Measurements from ENCODE around the gene DLG2. TPM values are rescaled to one million over a fixed set of nuclear protein-coding genes. Genes with fewer than 3 reads are reported as not detected.

Gene DLG2
- total RNA-seq, 2 donors from 2014 or later = 3.8 to 16.4 TPM

DNA sequence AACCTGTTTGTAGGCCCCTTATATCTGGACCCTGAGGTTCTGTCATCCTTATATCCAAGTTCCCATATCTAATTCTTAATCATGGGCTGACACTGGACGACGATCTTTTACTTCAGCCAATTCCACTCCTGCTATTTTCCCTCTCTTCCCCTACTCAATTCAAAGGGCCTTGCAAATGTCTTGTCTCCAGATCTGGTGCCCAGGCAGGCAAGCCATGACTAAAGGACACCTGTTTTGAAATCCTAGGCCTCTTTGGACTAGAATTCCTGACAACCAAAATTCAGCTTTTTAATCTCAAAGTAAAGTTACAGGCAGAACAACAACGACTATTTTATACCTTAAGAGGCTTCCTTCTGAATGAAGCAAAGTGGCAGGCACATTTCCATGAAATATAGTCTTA is 963.4 kb downstream of the DLG2 start:
- Histone ChIP-seq H3K36me3 (no peaks in the 10 kb centered on the region), H3K27ac (no peak overlapping the region), H3K9me3 (no peaks in the 10 kb centered on the region), H3K4me1 (ENCODE audit: control insufficient read depth in 1 of 2, low read depth in 2 of 2) (no peaks in the 10 kb centered on the region), H3K4me3 (no peak overlapping the region), H3K27me3 (replicated peaks; ENCODE audit: insufficient read depth) (no peaks in the 10 kb centered on the region)
- DNase-seq (ENCODE audit: low spot score) = no peak
- no peak for ATAC-seq (ENCODE audit: insufficient number of reproducible peaks, low FRiP score, low read depth)
- TF ChIP-seq, protein P1, sequence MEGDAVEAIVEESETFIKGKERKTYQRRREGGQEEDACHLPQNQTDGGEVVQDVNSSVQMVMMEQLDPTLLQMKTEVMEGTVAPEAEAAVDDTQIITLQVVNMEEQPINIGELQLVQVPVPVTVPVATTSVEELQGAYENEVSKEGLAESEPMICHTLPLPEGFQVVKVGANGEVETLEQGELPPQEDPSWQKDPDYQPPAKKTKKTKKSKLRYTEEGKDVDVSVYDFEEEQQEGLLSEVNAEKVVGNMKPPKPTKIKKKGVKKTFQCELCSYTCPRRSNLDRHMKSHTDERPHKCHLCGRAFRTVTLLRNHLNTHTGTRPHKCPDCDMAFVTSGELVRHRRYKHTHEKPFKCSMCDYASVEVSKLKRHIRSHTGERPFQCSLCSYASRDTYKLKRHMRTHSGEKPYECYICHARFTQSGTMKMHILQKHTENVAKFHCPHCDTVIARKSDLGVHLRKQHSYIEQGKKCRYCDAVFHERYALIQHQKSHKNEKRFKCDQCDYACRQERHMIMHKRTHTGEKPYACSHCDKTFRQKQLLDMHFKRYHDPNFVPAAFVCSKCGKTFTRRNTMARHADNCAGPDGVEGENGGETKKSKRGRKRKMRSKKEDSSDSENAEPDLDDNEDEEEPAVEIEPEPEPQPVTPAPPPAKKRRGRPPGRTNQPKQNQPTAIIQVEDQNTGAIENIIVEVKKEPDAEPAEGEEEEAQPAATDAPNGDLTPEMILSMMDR (IDR thresholded peaks at IDR 0.05) = no peak

DNA sequence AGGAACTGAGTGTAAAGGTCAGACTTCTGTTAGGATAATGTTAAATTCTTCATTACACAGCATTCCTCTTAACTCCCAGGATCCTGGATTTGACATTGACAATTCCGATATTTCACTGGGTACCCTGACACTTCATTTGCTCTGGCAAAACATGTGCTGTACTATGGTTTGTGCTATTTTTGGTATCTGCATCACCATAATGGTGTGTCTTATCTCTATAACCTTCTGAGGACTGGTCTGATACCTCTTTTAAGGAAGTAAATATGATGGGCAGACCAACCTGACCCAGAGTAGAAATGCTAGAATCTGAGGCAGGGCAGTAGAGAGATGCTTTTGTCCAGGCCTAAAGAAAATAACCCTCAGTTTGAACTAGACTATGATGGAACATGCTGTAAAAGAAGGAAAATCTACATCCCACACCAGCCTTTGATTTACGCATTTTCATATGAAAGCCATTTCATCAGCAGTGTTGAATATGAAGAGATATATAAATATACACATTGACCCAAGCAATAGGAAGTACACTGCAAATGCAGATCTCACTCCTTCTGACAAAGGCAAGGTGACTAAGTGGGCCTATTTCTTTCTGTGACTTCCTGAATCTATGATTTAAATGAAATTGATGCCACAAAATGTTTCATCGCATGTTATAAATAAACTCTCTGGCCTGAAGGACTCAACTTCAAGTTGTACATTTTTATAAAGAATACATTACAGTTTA is 966.7 kb downstream of the DLG2 start:
- no peaks in the 10 kb centered on the region for H3K9me3 ChIP-seq
- TF ChIP-seq, protein P1 (IDR thresholded peaks at IDR 0.05) = no peak
- H3K36me3 ChIP-seq = no peaks in the 10 kb centered on the region
- H3K4me3 ChIP-seq = no peak overlapping the region
- H3K4me1 ChIP-seq (ENCODE audit: control insufficient read depth in 1 of 2, low read depth in 2 of 2) = no peaks in the 10 kb centered on the region
- H3K27me3 ChIP-seq (replicated peaks; ENCODE audit: insufficient read depth) = no peaks in the 10 kb centered on the region
- DNase-seq (ENCODE audit: low spot score) (no peak), ATAC-seq (ENCODE audit: insufficient number of reproducible peaks, low FRiP score, low read depth) (no peak)
- H3K27ac ChIP-seq = no peak overlapping the region

DNA sequence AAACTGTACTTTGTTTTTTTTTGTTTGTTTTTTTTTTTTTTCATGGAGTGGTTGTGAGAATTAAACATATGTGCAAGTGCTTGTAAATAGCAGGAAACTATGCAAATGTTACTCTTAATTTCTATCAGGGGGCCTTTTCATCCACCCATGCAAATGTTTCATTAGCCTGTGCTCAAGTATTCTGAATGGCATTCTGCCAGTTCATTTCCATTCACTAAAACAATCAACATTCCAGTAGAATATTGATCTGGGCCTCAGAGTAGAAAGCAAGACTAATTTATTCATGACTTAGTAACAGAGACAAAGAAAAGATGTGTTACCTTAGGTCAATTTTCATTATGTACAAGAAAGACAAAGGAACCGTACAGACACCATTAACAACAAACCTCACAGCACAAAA is 971.4 kb downstream of the DLG2 start:
- no peaks in the 10 kb centered on the region for H3K4me1 ChIP-seq (ENCODE audit: control insufficient read depth in 1 of 2, low read depth in 2 of 2)
- TF ChIP-seq, protein P1 (IDR thresholded peaks at IDR 0.05) = no peak
- H3K4me3 ChIP-seq = no peak overlapping the region
- no peaks in the 10 kb centered on the region for H3K27me3 ChIP-seq (replicated peaks; ENCODE audit: insufficient read depth)
- no peaks in the 10 kb centered on the region for H3K9me3 ChIP-seq
- ATAC-seq (ENCODE audit: insufficient number of reproducible peaks, low FRiP score, low read depth) = no peak
- H3K27ac ChIP-seq = no peak overlapping the region
- no peak for DNase-seq (ENCODE audit: low spot score)
- no peaks in the 10 kb centered on the region for H3K36me3 ChIP-seq

DNA sequence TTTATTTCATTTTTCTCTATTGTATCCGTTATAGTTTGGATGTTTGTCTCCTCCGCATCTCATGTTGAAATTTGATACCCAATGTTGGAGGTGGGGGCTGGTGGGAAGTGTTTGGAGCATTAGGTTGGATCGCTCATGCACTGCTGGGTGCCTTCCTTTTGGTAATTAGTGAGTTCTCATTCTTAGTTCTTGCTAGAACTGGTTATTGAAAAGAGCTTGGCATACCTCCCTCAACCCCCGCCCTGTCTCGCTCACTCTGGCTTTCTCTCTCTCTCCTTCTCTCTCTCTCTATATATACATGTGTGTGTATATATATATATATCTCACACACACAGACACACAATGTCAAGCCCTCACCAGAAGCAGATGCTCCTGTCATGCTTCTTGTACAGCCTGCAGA is 978.7 kb downstream of the DLG2 start:
- DNase-seq (ENCODE audit: low spot score) (no peak), ATAC-seq (ENCODE audit: insufficient number of reproducible peaks, low FRiP score, low read depth) (no peak)
- no peaks in the 10 kb centered on the region for H3K4me1 ChIP-seq (ENCODE audit: control insufficient read depth in 1 of 2, low read depth in 2 of 2)
- H3K36me3 ChIP-seq = no peaks in the 10 kb centered on the region
- TF ChIP-seq, protein P1 (IDR thresholded peaks at IDR 0.05) = no peak
- H3K4me3 ChIP-seq = no peak overlapping the region
- no peaks in the 10 kb centered on the region for H3K27me3 ChIP-seq (replicated peaks; ENCODE audit: insufficient read depth)
- no peak overlapping the region for H3K27ac ChIP-seq
- no peaks in the 10 kb centered on the region for H3K9me3 ChIP-seq

DNA sequence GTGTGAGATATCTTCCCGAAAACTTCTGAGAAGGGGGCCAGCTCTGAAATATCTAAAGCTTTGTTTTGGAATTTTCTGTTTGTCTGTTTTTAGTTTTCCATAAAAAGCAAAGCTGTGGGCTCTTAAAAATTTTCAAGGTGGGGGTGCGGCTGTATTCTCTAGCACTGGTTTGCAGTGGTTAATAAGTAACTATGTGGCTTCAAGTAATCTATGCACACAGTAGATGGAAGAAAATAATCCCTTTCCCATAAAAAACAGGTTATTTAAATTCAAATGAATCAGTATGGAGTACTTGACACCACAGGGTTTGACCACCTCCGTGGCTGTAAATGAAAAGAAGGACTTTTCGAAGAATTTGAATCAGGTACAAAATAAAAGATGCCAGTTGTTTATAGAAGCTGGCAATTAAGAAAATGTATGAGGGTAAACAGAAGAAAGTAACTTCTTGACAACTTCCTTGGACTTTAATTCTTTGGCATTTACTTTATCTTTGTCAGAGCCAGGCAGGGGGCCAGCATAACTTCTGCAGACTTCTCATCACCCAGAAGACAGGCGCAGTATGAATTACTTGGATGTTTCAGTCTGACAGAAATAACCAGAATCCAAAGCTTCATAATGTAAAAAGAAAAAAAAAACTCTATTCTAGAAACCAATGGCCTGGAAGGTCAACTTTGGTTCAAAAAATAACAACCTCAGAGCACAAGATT is 981.0 kb downstream of the DLG2 start:
- H3K9me3 ChIP-seq = no peaks in the 10 kb centered on the region
- no peak for ATAC-seq (ENCODE audit: insufficient number of reproducible peaks, low FRiP score, low read depth)
- H3K4me3 ChIP-seq = no peak overlapping the region
- no peaks in the 10 kb centered on the region for H3K4me1 ChIP-seq (ENCODE audit: control insufficient read depth in 1 of 2, low read depth in 2 of 2)
- DNase-seq (ENCODE audit: low spot score) = no peak
- H3K36me3 ChIP-seq = no peaks in the 10 kb centered on the region
- no peak overlapping the region for H3K27ac ChIP-seq
- H3K27me3 ChIP-seq (replicated peaks; ENCODE audit: insufficient read depth) = no peaks in the 10 kb centered on the region
- TF ChIP-seq, protein P1 (IDR thresholded peaks at IDR 0.05) = no peak

Data from thoracic aorta (tissue), 2 donors.